Osteoblast (primary cell): ENCODE measurements around the gene ANTXR1. TPM values are rescaled to one million over a fixed set of nuclear protein-coding genes. Genes with fewer than 3 reads are reported as not detected.

Experiments
- DNase-seq: peaks from one replicate; pipeline ENCODE4 v3.0.0; 2011; ENCODE audit warnings: low spot score, mixed read lengths; ENCODE audit not compliant: insufficient read length; ENCODE audit errors: missing footprints
- H2AFZ ChIP-seq: 2 replicates; pipeline ENCODE4 v1.6.0; 2011; ENCODE audit warnings: mild to moderate bottlenecking, low read length
- H3K27ac ChIP-seq: 2 replicates; pipeline ENCODE4 v1.5.1; 2011; ENCODE audit warnings: mild to moderate bottlenecking, low read depth, low read length, moderate library complexity
- H3K27me3 ChIP-seq: 2 replicates; pipeline ENCODE4 v1.6.0; 2012; ENCODE audit warnings: mild to moderate bottlenecking, control low read depth, inconsistent platforms, low read length, moderate library complexity; ENCODE audit not compliant: insufficient read depth
- H3K36me3 ChIP-seq: 2 replicates; pipeline ENCODE4 v1.5.1; 2011; ENCODE audit warnings: mild to moderate bottlenecking, low read length, control low read depth, moderate library complexity; ENCODE audit not compliant: insufficient read depth
- H3K4me1 ChIP-seq: 2 replicates; pipeline ENCODE4 v1.5.1; 2011; ENCODE audit warnings: mild to moderate bottlenecking, low read length, control low read depth, moderate library complexity; ENCODE audit not compliant: insufficient read depth
- H3K4me2 ChIP-seq: 2 replicates; pipeline ENCODE4 v1.6.0; 2011; ENCODE audit warnings: mild to moderate bottlenecking, low read length; ENCODE audit not compliant: insufficient read depth
- H3K4me3 ChIP-seq: fragments of 200-600 bp; sonication (generic); 3 replicates; pipeline ENCODE4 v1.5.1; 2012; ENCODE audit warnings: mild to moderate bottlenecking, low read length, inconsistent platforms; ENCODE audit not compliant: insufficient read depth
- H3K79me2 ChIP-seq: 2 replicates; pipeline ENCODE4 v1.6.0; 2012; ENCODE audit warnings: mild to moderate bottlenecking, low read length, control low read depth, inconsistent platforms; ENCODE audit not compliant: insufficient read depth
- H3K9me3 ChIP-seq: 2 replicates; pipeline ENCODE4 v1.5.1; 2011; ENCODE audit warnings: low read depth, low read length, control low read depth
- H4K20me1 ChIP-seq: 2 replicates; pipeline ENCODE4 v1.6.0; 2012; ENCODE audit warnings: mild to moderate bottlenecking, low read length, control low read depth; ENCODE audit not compliant: insufficient read depth
- total RNA-seq: library from RNA; depleted of rRNA; stranded (reverse); fragments of >200 nt; gene quantifications from 2 replicates; pipeline ENCODE4 v1.2.3, GENCODE V29; 2012
- TF ChIP-seq, protein P1 (sequence below): IDR thresholded peaks from 2 replicates; pipeline ENCODE4 v1.5.1; 2011; ENCODE audit warnings: mild to moderate bottlenecking, low read depth, low read length, moderate library complexity; ENCODE audit errors: extremely low read depth

The ANTXR1 gene
- total RNA-seq, 1 donor: 123 TPM

- Histone ChIP-seq H3K4me1 (peaks cover 52% of the 10 kb centered on the region), H3K27me3 (no peaks in the 10 kb centered on the region), H3K79me2 (no peaks in the 10 kb centered on the region), H3K4me3 (no peak overlapping the region), H3K4me2 (peak overlapping the region; percentile 28), H2AFZ (no peak overlapping the region), H3K27ac (peak overlapping the region; percentile 91), H4K20me1 (no peaks in the 10 kb centered on the region), H3K9me3 (no peaks in the 10 kb centered on the region), H3K36me3 (peaks cover under 1% of the 10 kb centered on the region)
- TF ChIP-seq, protein P1, sequence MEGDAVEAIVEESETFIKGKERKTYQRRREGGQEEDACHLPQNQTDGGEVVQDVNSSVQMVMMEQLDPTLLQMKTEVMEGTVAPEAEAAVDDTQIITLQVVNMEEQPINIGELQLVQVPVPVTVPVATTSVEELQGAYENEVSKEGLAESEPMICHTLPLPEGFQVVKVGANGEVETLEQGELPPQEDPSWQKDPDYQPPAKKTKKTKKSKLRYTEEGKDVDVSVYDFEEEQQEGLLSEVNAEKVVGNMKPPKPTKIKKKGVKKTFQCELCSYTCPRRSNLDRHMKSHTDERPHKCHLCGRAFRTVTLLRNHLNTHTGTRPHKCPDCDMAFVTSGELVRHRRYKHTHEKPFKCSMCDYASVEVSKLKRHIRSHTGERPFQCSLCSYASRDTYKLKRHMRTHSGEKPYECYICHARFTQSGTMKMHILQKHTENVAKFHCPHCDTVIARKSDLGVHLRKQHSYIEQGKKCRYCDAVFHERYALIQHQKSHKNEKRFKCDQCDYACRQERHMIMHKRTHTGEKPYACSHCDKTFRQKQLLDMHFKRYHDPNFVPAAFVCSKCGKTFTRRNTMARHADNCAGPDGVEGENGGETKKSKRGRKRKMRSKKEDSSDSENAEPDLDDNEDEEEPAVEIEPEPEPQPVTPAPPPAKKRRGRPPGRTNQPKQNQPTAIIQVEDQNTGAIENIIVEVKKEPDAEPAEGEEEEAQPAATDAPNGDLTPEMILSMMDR: no peak
- DNase-seq: no peak
Observed at GRCh38 chr2:69222953-69223658, 210.1 kb downstream of the ANTXR1 start.

GRCh38 chr2:69223759-69224511, 211.0 kb downstream of the ANTXR1 start:
- no peak overlapping the region for H3K4me3 ChIP-seq
- DNase-seq: no peak
- no peaks in the 10 kb centered on the region for H4K20me1 ChIP-seq
- H3K36me3 ChIP-seq: peaks cover 2% of the 10 kb centered on the region
- TF ChIP-seq, protein P1: no peak
- H2AFZ ChIP-seq: no peak overlapping the region
- H3K4me2 ChIP-seq: no peak overlapping the region
- H3K9me3 ChIP-seq: no peaks in the 10 kb centered on the region
- H3K79me2 ChIP-seq: no peaks in the 10 kb centered on the region
- H3K27ac ChIP-seq: peak overlapping the region; percentile 91
- H3K27me3 ChIP-seq: no peaks in the 10 kb centered on the region
- H3K4me1 ChIP-seq: peaks cover 52% of the 10 kb centered on the region

DNA sequence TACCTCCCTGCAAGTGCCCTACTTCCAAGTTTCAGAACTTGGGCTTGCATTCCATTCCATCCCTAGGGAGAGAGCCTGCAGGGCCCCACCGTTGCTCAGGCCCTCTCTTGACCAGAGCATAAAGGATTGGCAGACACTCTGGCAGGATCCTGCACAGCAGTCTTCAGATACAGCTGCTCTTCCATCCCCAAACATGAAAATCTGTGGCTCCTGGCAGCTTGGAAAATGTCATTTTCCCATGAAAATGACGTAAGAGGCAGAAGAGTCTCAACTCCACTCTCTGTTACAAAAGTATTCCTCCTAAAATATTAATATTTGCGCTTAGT, 211.5 kb downstream of the ANTXR1 start:
- Histone ChIP-seq H2AFZ (no peak overlapping the region), H3K9me3 (no peaks in the 10 kb centered on the region), H3K27ac (peak overlapping the region; percentile 91), H3K4me3 (no peak overlapping the region), H3K36me3 (peaks cover 2% of the 10 kb centered on the region), H3K79me2 (no peaks in the 10 kb centered on the region), H4K20me1 (no peaks in the 10 kb centered on the region), H3K27me3 (no peaks in the 10 kb centered on the region), H3K4me1 (peaks cover 52% of the 10 kb centered on the region), H3K4me2 (no peak overlapping the region)
- no peak for DNase-seq
- TF ChIP-seq, protein P1: no peak

- Histone ChIP-seq H3K4me3 (no peak overlapping the region), H3K36me3 (peaks cover 2% of the 10 kb centered on the region), H2AFZ (peak overlapping the region; percentile 42), H3K27ac (peak overlapping the region; percentile 85), H3K27me3 (no peaks in the 10 kb centered on the region), H3K79me2 (no peaks in the 10 kb centered on the region), H4K20me1 (no peaks in the 10 kb centered on the region), H3K4me1 (peaks cover 52% of the 10 kb centered on the region), H3K4me2 (peak overlapping the region; percentile 18), H3K9me3 (no peaks in the 10 kb centered on the region)
- no peak for DNase-seq
- TF ChIP-seq, protein P1: no peak
Observed at GRCh38 chr2:69225933-69226332, 213.0 kb downstream of the ANTXR1 start.
